Superior temporal gyrus (tissue), 1 donor: ENCODE data around the gene SLC34A1.

Experiments used
- DNase-seq: peaks from one replicate; pipeline ENCODE4 v3.0.0-alpha.2; 2016; ENCODE audit errors: extremely low spot score

The SLC34A1 gene

GRCh38 chr5:177388521-177389052, 4.4 kb downstream of the SLC34A1 start:
- DNase-seq, result no peak

DNA sequence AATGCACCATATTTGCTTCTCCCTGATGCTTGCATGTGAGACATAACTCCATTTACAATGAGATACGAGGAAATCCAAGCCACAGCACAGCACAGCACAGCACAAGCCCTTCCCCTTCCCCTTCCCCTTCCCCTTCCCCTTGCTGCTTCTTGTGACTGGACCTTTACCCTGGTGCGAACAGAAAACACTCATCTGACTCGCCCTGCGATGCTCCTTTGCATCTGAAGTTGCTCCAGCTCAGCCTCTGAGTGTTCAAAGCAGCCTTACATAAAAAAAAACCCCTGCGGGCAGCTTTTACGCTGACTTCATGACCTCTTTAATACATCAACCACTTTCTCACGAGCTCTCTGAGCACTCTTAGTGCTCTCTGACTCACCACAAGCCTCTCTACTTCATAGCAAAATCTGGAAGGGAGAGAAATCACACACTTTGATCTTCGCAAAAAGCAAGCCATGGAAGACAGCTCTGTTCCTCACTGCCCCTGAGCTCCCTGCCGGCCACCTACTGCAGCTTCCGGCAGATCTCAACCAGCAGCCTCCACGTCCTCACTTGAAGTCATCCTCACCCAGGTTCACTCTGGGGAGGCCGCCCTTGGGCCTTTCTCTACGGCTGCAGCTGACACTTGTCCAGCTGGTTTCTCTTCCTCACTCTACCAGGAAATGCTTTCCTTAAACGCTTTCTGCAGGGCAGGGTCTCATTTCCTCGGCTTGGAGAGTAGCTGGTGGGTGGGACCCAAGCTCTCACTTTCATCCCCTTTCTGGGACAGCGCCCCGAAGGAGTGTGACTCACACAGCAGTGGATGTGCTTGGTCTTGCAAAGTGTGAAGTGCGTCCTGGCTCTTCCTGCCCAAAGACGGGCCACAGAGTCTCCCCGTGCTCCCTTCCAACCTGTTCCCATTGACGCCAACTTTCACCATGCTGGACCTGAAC, 5.3 kb downstream of the SLC34A1 start:
- no peak for DNase-seq

- peak; percentile 92 for DNase-seq
Measured at GRCh38 chr5:177390363-177391300, 6.4 kb downstream of the SLC34A1 start.

- DNase-seq, result no peak
Measured at GRCh38 chr5:177392765-177393164, 8.5 kb downstream of the SLC34A1 start.

DNA sequence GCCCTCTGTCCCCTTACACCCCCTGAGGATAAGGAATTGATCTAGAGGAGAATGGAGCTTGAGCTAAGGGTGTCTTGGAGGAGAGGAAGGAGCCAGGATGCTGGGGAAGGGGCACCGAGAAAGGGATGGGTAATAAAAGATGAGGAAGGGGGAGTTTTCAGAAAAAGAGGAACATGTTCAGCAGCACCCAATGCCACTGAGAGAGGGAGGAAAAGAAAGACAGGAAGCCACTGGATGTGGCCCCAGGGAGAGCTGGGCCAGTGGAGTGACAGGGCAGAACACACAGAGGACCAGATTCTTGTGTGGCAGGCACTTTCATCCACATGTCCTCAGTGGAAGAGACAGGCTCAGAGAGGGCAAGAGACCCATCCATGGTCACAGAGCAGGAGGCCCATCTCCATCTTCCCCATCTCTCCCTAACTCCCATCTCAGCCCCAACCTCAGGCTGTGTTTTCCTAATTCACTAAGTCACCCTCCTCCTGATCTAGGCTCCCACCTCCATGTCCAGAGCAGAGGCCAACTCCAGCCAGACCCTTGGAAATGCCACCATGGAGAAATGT, 9.1 kb downstream of the SLC34A1 start:
- DNase-seq, result no peak

DNA sequence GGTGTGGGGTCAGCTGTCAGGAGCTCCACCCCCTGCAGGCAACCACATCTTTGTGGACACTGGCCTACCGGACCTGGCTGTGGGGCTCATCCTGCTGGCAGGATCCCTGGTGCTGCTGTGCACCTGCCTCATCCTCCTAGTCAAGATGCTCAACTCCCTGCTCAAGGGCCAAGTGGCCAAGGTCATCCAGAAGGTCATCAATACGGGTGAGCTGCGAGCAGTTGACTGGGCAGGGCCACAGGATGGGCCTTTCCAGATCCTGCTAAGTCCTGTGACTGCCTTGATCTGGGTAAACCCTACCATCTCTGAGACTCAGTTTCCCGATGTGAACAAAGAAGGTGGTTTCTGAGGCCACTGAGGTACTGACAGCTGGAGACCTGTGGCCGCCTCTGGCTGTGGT, 9.8 kb downstream of the SLC34A1 start:
- DNase-seq, result no peak

- no peak for DNase-seq
Measured at GRCh38 chr5:177396078-177396477, 11.8 kb downstream of the SLC34A1 start.

GRCh38 chr5:177396807-177397206, 12.6 kb downstream of the SLC34A1 start:
- no peak for DNase-seq

DNA sequence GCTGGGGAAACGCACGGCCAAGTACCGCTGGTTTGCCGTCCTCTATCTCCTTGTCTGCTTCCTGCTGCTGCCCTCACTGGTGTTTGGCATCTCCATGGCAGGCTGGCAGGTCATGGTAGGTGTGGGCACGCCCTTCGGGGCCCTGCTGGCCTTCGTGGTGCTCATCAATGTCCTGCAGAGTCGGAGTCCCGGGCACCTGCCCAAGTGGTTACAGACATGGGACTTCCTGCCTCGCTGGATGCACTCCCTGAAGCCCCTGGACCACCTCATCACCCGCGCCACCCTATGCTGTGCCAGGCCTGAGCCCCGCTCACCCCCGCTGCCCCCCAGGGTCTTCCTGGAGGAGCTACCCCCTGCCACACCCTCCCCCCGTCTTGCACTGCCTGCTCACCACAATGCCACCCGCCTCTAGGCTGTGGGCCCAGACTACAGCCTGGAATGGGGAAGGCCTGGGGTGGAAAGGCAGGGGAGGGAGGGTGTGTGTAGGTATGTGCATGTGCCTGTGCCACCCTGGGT, 13.7 kb downstream of the SLC34A1 start:
- no peak for DNase-seq

- no peak for DNase-seq
Measured at GRCh38 chr5:177399997-177400868, 16.0 kb downstream of the SLC34A1 start, which contains the start of gene PFN3. Gene PFN3, minus strand, starts transcription at chr5:177400661. Its CDS starts 85 bp downstream, at chr5:177400576.

- no peak for DNase-seq
Measured at GRCh38 chr5:177402271-177403043, 18.2 kb downstream of the SLC34A1 start.

DNA sequence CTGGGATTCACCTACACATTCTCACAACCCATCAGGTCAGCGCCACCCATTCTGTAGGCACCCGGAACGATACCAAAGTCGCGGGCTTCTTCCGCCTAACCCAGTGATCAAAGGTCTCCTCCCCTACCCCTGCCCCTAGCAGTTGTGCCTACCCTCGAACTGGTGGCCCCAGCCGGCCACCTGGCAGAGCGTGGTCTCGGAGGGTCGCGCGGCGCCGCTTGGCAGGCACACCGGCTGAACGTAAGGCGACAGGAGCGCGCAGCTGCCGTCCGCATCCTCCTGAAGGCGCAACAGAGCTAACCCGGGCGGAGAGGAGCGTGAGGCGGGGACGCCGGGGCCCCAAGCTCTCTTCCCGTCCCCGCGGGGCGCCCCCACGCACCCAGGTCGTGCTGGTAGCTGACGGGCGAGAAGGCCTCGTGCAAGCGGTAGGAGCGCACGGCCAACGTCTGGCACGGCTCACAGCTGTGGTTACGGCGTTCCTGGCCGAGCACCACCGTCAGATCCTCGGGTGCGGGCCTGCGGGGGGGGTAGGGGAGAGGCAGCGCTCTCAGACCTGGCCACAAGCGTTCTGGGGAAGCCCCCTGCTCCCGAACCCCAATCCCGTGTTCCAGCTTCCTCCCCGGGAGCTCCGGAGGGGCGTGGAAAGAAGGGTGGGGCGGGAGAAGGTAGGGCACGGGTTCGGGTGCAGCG, 19.0 kb downstream of the SLC34A1 start:
- no peak for DNase-seq

DNA sequence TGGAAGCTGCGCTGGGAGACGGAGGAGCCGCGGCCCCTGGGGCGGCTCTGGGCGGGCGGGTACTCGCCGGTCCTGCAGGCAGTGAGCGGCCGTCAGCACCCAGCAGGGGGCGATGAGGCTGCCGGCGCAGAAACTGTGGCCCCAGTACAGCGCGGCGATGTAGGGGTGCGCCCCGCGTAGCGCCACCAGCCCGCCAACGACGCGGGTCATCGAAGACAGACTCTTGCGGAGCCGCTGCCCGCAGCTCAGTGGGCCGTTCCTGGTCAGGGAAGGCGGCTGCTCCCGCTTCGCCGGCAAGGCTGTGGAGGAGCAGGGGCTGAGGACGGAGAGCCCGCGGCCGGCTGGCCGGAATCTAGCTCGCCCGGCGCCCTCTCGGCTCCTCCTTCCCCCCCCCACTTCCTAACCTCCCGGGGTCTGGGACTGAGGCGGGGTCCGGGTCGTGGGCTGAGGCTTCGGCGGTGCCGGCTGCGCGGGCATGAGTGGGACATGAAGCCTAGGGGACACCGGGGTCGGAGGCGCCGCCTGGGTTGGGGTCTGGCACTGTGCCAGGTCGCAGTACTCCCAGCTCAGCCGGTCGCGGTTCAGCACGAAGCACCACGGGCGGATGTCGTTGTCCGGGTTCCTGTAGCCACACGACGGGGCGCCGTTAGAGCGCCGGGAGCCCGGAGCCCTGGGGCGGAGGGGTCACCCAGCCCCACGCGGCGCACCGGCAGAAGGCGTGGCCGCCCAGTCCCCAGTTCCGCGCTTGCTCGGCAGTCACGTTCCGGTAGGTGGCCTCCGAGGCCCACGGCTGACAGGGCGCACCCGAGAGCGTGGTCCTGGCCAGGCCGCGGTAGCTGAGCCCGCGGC, 19.8 kb downstream of the SLC34A1 start:
- peak; percentile 70 for DNase-seq

- no peak for DNase-seq
Measured at GRCh38 chr5:177404641-177405179, 20.5 kb downstream of the SLC34A1 start.

DNA sequence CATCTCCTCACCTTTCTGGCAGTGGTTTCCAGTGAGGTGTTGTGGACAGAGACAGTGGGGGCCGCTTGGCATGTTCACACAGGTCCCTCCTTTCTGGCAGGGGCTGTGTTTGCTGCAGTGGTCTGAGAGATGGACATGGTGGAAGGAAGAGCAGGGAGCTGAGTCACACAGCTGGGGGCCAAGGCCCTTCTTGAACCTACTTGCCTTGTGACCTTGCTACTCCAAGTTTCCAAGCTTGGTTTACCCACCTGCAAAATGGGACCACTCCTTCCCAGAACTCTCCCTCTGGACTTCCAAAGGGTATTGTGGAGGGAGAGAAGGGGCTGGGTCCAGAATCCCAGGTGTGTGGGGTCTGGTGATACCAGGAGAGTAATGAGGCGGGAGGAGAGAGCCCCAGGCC, 21.1 kb downstream of the SLC34A1 start:
- no peak for DNase-seq

GRCh38 chr5:177405805-177406204, 21.6 kb downstream of the SLC34A1 start:
- no peak for DNase-seq

- no peak for DNase-seq
Measured at GRCh38 chr5:177409043-177409801, 25.0 kb downstream of the SLC34A1 start, which contains the start of gene F12. Gene F12, minus strand, starts transcription at chr5:177409564. Its CDS starts 37 bp downstream, at chr5:177409527.
